ENCODE measurements around the gene POPDC2. TPM values are rescaled to one million over a fixed set of nuclear protein-coding genes. Genes with fewer than 3 reads are reported as not detected.
A peak's percentile ranks its signal among the peaks of the same experiment; 100 is the strongest.

The POPDC2 gene
- polyA plus RNA-seq, 12 donors: 6.8 to 45.5 (median 20.4) TPM; not detected in 1

GRCh38 chr3:119675188-119675874 lies 14.9 kb upstream of the POPDC2 start:
- no peak for DNase-seq

- DNase-seq: no peak
Observed at GRCh38 chr3:119673875-119674274, 13.5 kb upstream of the POPDC2 start.

GRCh38 chr3:119672776-119673175 lies 12.4 kb upstream of the POPDC2 start:
- no peak for DNase-seq

GRCh38 chr3:119669906-119670570 lies 9.6 kb upstream of the POPDC2 start:
- DNase-seq: no peak

GRCh38 chr3:119665954-119666559 lies 5.7 kb upstream of the POPDC2 start:
- no peak for DNase-seq

- DNase-seq: no peak
Observed at GRCh38 chr3:119664850-119665379, 4.5 kb upstream of the POPDC2 start.

- DNase-seq: no peak
Observed at GRCh38 chr3:119664370-119664769, 4.0 kb upstream of the POPDC2 start.

GRCh38 chr3:119663885-119664284 lies 3.5 kb upstream of the POPDC2 start:
- DNase-seq: no peak

- DNase-seq: peak; percentile 37
Observed at GRCh38 chr3:119662604-119663373, 2.4 kb upstream of the POPDC2 start.

GRCh38 chr3:119659606-119660291 lies 640 bp downstream of the POPDC2 start:
- DNase-seq: no peak

- no peak for DNase-seq
Observed at GRCh38 chr3:119658994-119659393, 1.4 kb downstream of the POPDC2 start.

GRCh38 chr3:119657887-119658702 lies 2.3 kb downstream of the POPDC2 start:
- no peak for DNase-seq

GRCh38 chr3:119653876-119654275 lies 6.5 kb downstream of the POPDC2 start:
- DNase-seq: no peak

GRCh38 chr3:119652306-119653033 lies 7.9 kb downstream of the POPDC2 start:
- DNase-seq: no peak

- DNase-seq: no peak
Observed at GRCh38 chr3:119649761-119650160, 10.6 kb downstream of the POPDC2 start.

- no peak for DNase-seq
Observed at GRCh38 chr3:119647843-119648575, 12.4 kb downstream of the POPDC2 start.

GRCh38 chr3:119647171-119647570 lies 13.2 kb downstream of the POPDC2 start:
- DNase-seq: no peak

GRCh38 chr3:119645813-119646212 lies 14.6 kb downstream of the POPDC2 start:
- DNase-seq: no peak

- no peak for DNase-seq
Observed at GRCh38 chr3:119644481-119644880, 15.9 kb downstream of the POPDC2 start.

All from muscle of arm (tissue), 12 donors.